OCI-LY7 (cell line): ENCODE measurements around the gene TYW1B. TPM values are rescaled to one million over a fixed set of nuclear protein-coding genes. Genes with fewer than 3 reads are reported as not detected.
"Not testable (repeated sequence)": the region's sequence is repeated elsewhere in the genome, so short reads cannot be mapped to it uniquely, and the experiment has no call there.

ENCODE experiments used
- BruUV-seq: library from RNA; stranded (reverse); fragments of 400-500 nt; replicated peaks from 2 replicates; lab custom pipeline; 2021; lab: Mats Ljungman, UMichigan
- CTCF ChIA-PET: fragments of 300-600 bp; sonication (Branson Sonifier 250); formaldehyde crosslinking; loops from one replicate; lab custom pipeline; 2022; ENCODE audit warnings: antibody characterized with exemption; ENCODE audit not compliant: unreplicated experiment; lab: Charles Lee
- POLR2A ChIA-PET: fragments of 300-600 bp; sonication (Branson Sonifier 250); formaldehyde crosslinking; loops from one replicate; lab custom pipeline; 2022; ENCODE audit warnings: antibody characterized with exemption; lab: Charles Lee
- DNase-seq: peaks from one replicate; pipeline ENCODE4 v3.0.0-alpha.2; 2015; ENCODE audit warnings: low spot score
- H2AFZ ChIP-seq: fragments of 200-600 bp; sonication (generic), shearing (Covaris generic); 2 replicates; pipeline ENCODE4 v1.6.1; 2014; ENCODE audit warnings: mild to moderate bottlenecking, antibody characterized with exemption, low read length, moderate library complexity
- H3K27ac ChIP-seq: fragments of 200-600 bp; sonication (generic); 2 replicates; pipeline ENCODE4 v1.5.1; 2014; ENCODE audit warnings: mixed run types, low read depth, mild to moderate bottlenecking, moderate library complexity, low read length, inconsistent platforms; ENCODE audit not compliant: poor library complexity, severe bottlenecking
- H3K36me3 ChIP-seq: fragments of 200-600 bp; sonication (generic); 2 replicates; pipeline ENCODE4 v1.6.1; 2014; ENCODE audit warnings: mild to moderate bottlenecking, antibody characterized with exemption, low read length, moderate library complexity, mixed read lengths; ENCODE audit not compliant: insufficient read depth
- H3K4me1 ChIP-seq: fragments of 200-600 bp; sonication (generic); 2 replicates; pipeline ENCODE4 v1.5.1; 2014; ENCODE audit warnings: mild to moderate bottlenecking, low read length; ENCODE audit not compliant: insufficient read depth, poor library complexity, severe bottlenecking
- H3K4me2 ChIP-seq: fragments of 200-600 bp; sonication (generic); 2 replicates; pipeline ENCODE4 v1.6.1; 2014; ENCODE audit warnings: mild to moderate bottlenecking, low read length
- H3K4me3 ChIP-seq: fragments of 200-600 bp; sonication (generic); 2 replicates; pipeline ENCODE4 v1.5.1; 2014; ENCODE audit warnings: mild to moderate bottlenecking, low read depth, low read length; ENCODE audit not compliant: poor library complexity, severe bottlenecking
- H3K79me2 ChIP-seq: fragments of 200-600 bp; sonication (generic); 2 replicates; pipeline ENCODE4 v1.6.1; 2016; ENCODE audit warnings: low read depth, mild to moderate bottlenecking, low read length, moderate library complexity, mixed read lengths; ENCODE audit not compliant: insufficient read depth
- H3K9me2 ChIP-seq: fragments of 200-600 bp; sonication (generic); 2 replicates; pipeline ENCODE4 v1.6.1; 2016; ENCODE audit warnings: mild to moderate bottlenecking, low read length, mixed read lengths; ENCODE audit not compliant: insufficient read depth
- H3K9me3 ChIP-seq: fragments of 200-600 bp; sonication (generic); 2 replicates; pipeline ENCODE4 v1.6.1; 2014; ENCODE audit warnings: mild to moderate bottlenecking, mixed run types, low read length, mixed read lengths
- H4K20me1 ChIP-seq: fragments of 200-600 bp; sonication (generic); 2 replicates; pipeline ENCODE4 v1.6.1; 2014; ENCODE audit warnings: mild to moderate bottlenecking, antibody characterized with exemption, low read length, moderate library complexity, mixed read lengths; ENCODE audit not compliant: insufficient read depth
- CTCF ChIP-seq: fragments of 200-600 bp; sonication (generic); conservative IDR thresholded peaks from 2 replicates; pipeline ENCODE4 v1.5.1; 2014; ENCODE audit warnings: mild to moderate bottlenecking, antibody characterized with exemption, low read length, moderate library complexity, mixed read lengths
- EZH2phosphoT487 ChIP-seq: fragments of 200-600 bp; sonication (generic); IDR thresholded peaks from 2 replicates; pipeline ENCODE4 v1.6.1; 2018; ENCODE audit warnings: low read depth, borderline replicate concordance, mild to moderate bottlenecking, mixed run types, antibody characterized with exemption, low read length, moderate library complexity, mixed read lengths
- intact Hi-C: fragments of 100-400 bp; cut with micrococcal nuclease; formaldehyde crosslinking; loops from one replicate; pipeline ENCODE4 v1.10.0; 2022; ENCODE audit not compliant: unreplicated experiment
- total RNA-seq, 2 experiments: library from RNA; depleted of rRNA in 1 of 2; stranded (reverse); fragments of >200 nt in 1 of 2; shearing (Covaris generic) in 1 of 2; gene quantifications; 2 replicates each; pipeline ENCODE4 v1.2.3, GENCODE V29; 2014 to 2022

The TYW1B gene
- total RNA-seq, 2 experiments from 2014 or later: 5.1 to 7.2 TPM

GRCh38 chr7:72676086-72676690, 151.8 kb downstream of the TYW1B start:
- POLR2A ChIA-PET: not testable (repeated sequence)

GRCh38 chr7:72675686-72676085, 152.3 kb downstream of the TYW1B start:
- H3K9me3 ChIP-seq, H3K79me2 ChIP-seq, intact Hi-C loops: not testable (repeated sequence)

More at GRCh38 chr7:72676086-72676690, 151.8 kb downstream of the TYW1B start:
- H3K9me2 ChIP-seq, H3K79me2 ChIP-seq, H3K4me1 ChIP-seq, H3K9me3 ChIP-seq, H2AFZ ChIP-seq, CTCF ChIA-PET, H3K27ac ChIP-seq, H3K4me3 ChIP-seq, BruUV-seq, intact Hi-C loops, H3K4me2 ChIP-seq, H4K20me1 ChIP-seq, DNase-seq, H3K36me3 ChIP-seq: not testable (repeated sequence)

DNA sequence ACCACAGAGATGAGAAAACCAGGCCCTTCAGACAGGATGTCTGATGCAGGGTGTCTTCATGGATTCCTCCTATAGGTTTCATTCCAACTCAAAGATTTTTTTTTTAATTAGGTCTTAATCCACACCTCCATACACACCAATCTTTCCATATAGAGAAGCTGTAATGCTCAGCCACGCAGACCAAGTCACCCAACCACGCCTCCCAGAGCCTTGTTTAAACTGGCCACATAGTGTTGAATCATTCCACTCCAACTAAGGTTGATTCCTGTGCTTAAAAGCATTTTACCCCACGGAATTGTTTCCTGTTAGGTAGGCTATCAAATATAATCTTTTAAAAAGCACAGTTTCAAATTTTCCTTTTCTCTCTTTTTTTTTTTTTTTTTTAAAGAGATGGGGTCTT, 153.6 kb downstream of the TYW1B start:
- Histone ChIP-seq H3K9me3 (no peaks in the 10 kb centered on the region), H3K79me2 (no peaks in the 10 kb centered on the region), H3K4me2 (no peak overlapping the region), H4K20me1 (no peaks in the 10 kb centered on the region), H3K4me3 (no peak overlapping the region), H3K27ac (no peak overlapping the region), H2AFZ (no peak overlapping the region), H3K36me3 (no peaks in the 10 kb centered on the region), H3K9me2 (no peaks in the 10 kb centered on the region), H3K4me1 (no peaks in the 10 kb centered on the region)
- BruUV-seq: no TSS peak
- TF ChIP-seq CTCF (no peak), EZH2phosphoT487 (no peak)
- DNase-seq: no peak
- POLR2A ChIA-PET: no interaction called here
- intact Hi-C loops: no loop called here
- CTCF ChIA-PET: no interaction called here

More at GRCh38 chr7:72675686-72676085, 152.3 kb downstream of the TYW1B start:
- H2AFZ ChIP-seq, H3K4me2 ChIP-seq, DNase-seq, H3K4me3 ChIP-seq, H3K36me3 ChIP-seq, CTCF ChIA-PET, H3K27ac ChIP-seq, H3K4me1 ChIP-seq, POLR2A ChIA-PET, H4K20me1 ChIP-seq, BruUV-seq, H3K9me2 ChIP-seq: not testable (repeated sequence)

DNA sequence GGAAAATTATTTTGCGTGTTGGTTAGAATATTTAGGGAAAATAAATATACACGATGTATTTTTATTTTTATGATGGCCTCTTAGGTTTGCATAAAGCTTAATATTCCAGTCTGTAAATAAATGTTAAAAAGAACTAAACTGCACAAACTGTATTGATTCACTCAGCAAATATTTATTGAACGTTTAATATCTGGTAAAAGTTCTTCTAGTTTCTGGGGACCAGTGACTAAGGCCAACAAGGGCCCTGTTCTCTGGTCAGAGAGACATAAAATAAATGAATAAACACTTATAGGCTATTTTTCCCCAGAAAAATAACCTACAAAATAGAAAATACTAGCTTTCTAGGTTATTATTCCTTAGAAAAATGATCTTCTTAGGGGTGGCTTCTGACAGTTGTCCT, 157.2 kb downstream of the TYW1B start:
- CTCF ChIA-PET, H3K79me2 ChIP-seq, intact Hi-C loops, H3K4me3 ChIP-seq, H3K4me1 ChIP-seq, H3K9me3 ChIP-seq, BruUV-seq, H4K20me1 ChIP-seq, POLR2A ChIA-PET, DNase-seq, H2AFZ ChIP-seq, H3K9me2 ChIP-seq, H3K36me3 ChIP-seq, H3K4me2 ChIP-seq, H3K27ac ChIP-seq: not testable (repeated sequence)

GRCh38 chr7:72668435-72668834, 159.6 kb downstream of the TYW1B start:
- BruUV-seq, POLR2A ChIA-PET, H3K4me3 ChIP-seq, H3K9me2 ChIP-seq, H2AFZ ChIP-seq, H3K4me1 ChIP-seq, H3K79me2 ChIP-seq, H3K4me2 ChIP-seq, CTCF ChIA-PET, H4K20me1 ChIP-seq, H3K9me3 ChIP-seq, H3K27ac ChIP-seq, DNase-seq, H3K36me3 ChIP-seq, intact Hi-C loops: not testable (repeated sequence)

- BruUV-seq, H3K9me3 ChIP-seq, H2AFZ ChIP-seq, POLR2A ChIA-PET, H3K4me2 ChIP-seq, intact Hi-C loops, H3K27ac ChIP-seq, H3K4me3 ChIP-seq, H3K36me3 ChIP-seq, H3K79me2 ChIP-seq, CTCF ChIA-PET, DNase-seq, H3K9me2 ChIP-seq, H3K4me1 ChIP-seq, H4K20me1 ChIP-seq: not testable (repeated sequence)
Observed at GRCh38 chr7:72667049-72667448, 161.0 kb downstream of the TYW1B start.
